ENCODE measurements around the gene AJM1. TPM values are rescaled to one million over a fixed set of nuclear protein-coding genes. Genes with fewer than 3 reads are reported as not detected.
"Not testable (repeated sequence)": the region's sequence is repeated elsewhere in the genome, so short reads cannot be mapped to it uniquely, and the experiment has no call there.

The AJM1 gene
- polyA plus RNA-seq, 1 donor from 2014 or later: 1.5 TPM

- Histone ChIP-seq H3K4me2 (ENCODE audit: low read length) (no peak overlapping the region), H3K27ac (ENCODE audit: low read length) (no peak overlapping the region), H2AFZ (ENCODE audit: low read depth, low read length) (no peak overlapping the region), H4K20me1 (ENCODE audit: insufficient read depth) (no peaks in the 10 kb centered on the region), H3K36me3 (ENCODE audit: insufficient read depth, low read length) (peaks cover 7% of the 10 kb centered on the region), H3K79me2 (replicated peaks; ENCODE audit: insufficient read depth, low read length) (no peaks in the 10 kb centered on the region), H3F3A (ENCODE audit: insufficient read depth, low read length, poor library complexity, severe bottlenecking) (no peaks in the 10 kb centered on the region), H3K27me3 (ENCODE audit: insufficient read depth, low read depth, low read length) (no peaks in the 10 kb centered on the region), H3K4me3 (ENCODE audit: low read length) (no peak overlapping the region), H3K9me2 (ENCODE audit: insufficient read depth, low read length) (no peaks in the 10 kb centered on the region), H3K9ac (ENCODE audit: low read length) (no peak overlapping the region), H3K9me3 (ENCODE audit: low read length) (no peaks in the 10 kb centered on the region)
- no peak for TF ChIP-seq SMC3 (conservative IDR thresholded peaks at IDR 0.05; ENCODE audit: poor library complexity)
- TF ChIP-seq REST (IDR thresholded peaks at IDR 0.05; ENCODE audit: borderline replicate concordance): no peak
- no peak for TF ChIP-seq CTCF (IDR thresholded peaks at IDR 0.05; ENCODE audit: poor library complexity, severe bottlenecking)
- no peak for TF ChIP-seq TAF1 (IDR thresholded peaks at IDR 0.05; ENCODE audit: low read depth)
- no peak for TF ChIP-seq EP300 (conservative IDR thresholded peaks at IDR 0.05; ENCODE audit: poor library complexity, severe bottlenecking)
- no peak for TF ChIP-seq EZH2 (IDR thresholded peaks at IDR 0.05; ENCODE audit: borderline replicate concordance, insufficient read depth, low read length, poor library complexity, severe bottlenecking)
- no peak for TF ChIP-seq POLR2AphosphoS5 (IDR thresholded peaks at IDR 0.05)
- TF ChIP-seq MXI1 (conservative IDR thresholded peaks at IDR 0.05; ENCODE audit: poor library complexity, severe bottlenecking): no peak
- no peak for TF ChIP-seq RAD21 (conservative IDR thresholded peaks at IDR 0.05)
Observed at GRCh38 chr9:136832581-136832980, 9.7 kb upstream of the AJM1 start.

GRCh38 chr9:136833381-136834048, 8.8 kb upstream of the AJM1 start:
- not testable (repeated sequence) for H3K27ac ChIP-seq (ENCODE audit: low read length); H3K9ac ChIP-seq (ENCODE audit: low read length); H4K20me1 ChIP-seq (ENCODE audit: insufficient read depth); H3K9me2 ChIP-seq (ENCODE audit: insufficient read depth, low read length); H3K9me3 ChIP-seq (ENCODE audit: low read length); H3K4me2 ChIP-seq (ENCODE audit: low read length); H3K4me3 ChIP-seq (ENCODE audit: low read length); H3K27me3 ChIP-seq (ENCODE audit: insufficient read depth, low read depth, low read length); H2AFZ ChIP-seq (ENCODE audit: low read depth, low read length); H3K79me2 ChIP-seq (replicated peaks; ENCODE audit: insufficient read depth, low read length); H3F3A ChIP-seq (ENCODE audit: insufficient read depth, low read length, poor library complexity, severe bottlenecking); H3K36me3 ChIP-seq (ENCODE audit: insufficient read depth, low read length)
